Type B pancreatic cell (in vitro differentiated cells): ENCODE measurements around the gene AKIRIN1. TPM values are rescaled to one million over a fixed set of nuclear protein-coding genes. Genes with fewer than 3 reads are reported as not detected.
"Not testable (repeated sequence)": the region's sequence is repeated elsewhere in the genome, so short reads cannot be mapped to it uniquely, and the experiment has no call there.

Experiments used
- DNase-seq: peaks from one replicate; pipeline ENCODE4 v3.0.0; 2021; ENCODE audit warnings: mixed read lengths; ENCODE audit not compliant: unreplicated experiment; ENCODE audit errors: extremely low spot score
- H3K27ac Mint-ChIP-seq: 2 replicates; pipeline ENCODE4 v1.8.0; 2021; ENCODE audit warnings: mild to moderate bottlenecking, mixed read lengths
- H3K27me3 Mint-ChIP-seq: 2 replicates; pipeline ENCODE4 v1.8.0; 2021; ENCODE audit warnings: mixed read lengths
- H3K36me3 Mint-ChIP-seq: 2 replicates; pipeline ENCODE4 v1.8.0; 2021; ENCODE audit warnings: mixed read lengths
- H3K4me1 Mint-ChIP-seq: one replicate; pipeline ENCODE4 v1.8.0; 2021; ENCODE audit warnings: mixed read lengths; ENCODE audit not compliant: unreplicated experiment
- H3K4me3 Mint-ChIP-seq: 2 replicates; pipeline ENCODE4 v1.8.0; 2021; ENCODE audit warnings: mild to moderate bottlenecking, mixed read lengths
- H3K9me3 Mint-ChIP-seq: 2 replicates; pipeline ENCODE4 v1.8.0; 2021; ENCODE audit warnings: mixed read lengths
- total RNA-seq: library from RNA; stranded (reverse); gene quantifications from 2 replicates; pipeline ENCODE4 v1.2.1, GENCODE V29; 2021; ENCODE audit warnings: low replicate concordance
- TF ChIP-seq, protein P1 (sequence below): fragments of 200-600 bp; sonication (generic); conservative IDR thresholded peaks from 2 replicates; pipeline ENCODE4 v1.5.0; 2021; ENCODE audit warnings: antibody characterized with exemption, mild to moderate bottlenecking

The AKIRIN1 gene
- total RNA-seq, 1 donor from 2014 or later = 73.0 TPM

GRCh38 chr1:38973659-38974437 is 17.2 kb upstream of the AKIRIN1 start:
- Mint-ChIP-seq H3K27me3 (no peaks in the 10 kb centered on the region), H3K4me1 (peaks cover 4% of the 10 kb centered on the region), H3K4me3 (no peak overlapping the region), H3K9me3 (no peaks in the 10 kb centered on the region), H3K27ac (no peak overlapping the region), H3K36me3 (no peaks in the 10 kb centered on the region)
- TF ChIP-seq, protein P1, sequence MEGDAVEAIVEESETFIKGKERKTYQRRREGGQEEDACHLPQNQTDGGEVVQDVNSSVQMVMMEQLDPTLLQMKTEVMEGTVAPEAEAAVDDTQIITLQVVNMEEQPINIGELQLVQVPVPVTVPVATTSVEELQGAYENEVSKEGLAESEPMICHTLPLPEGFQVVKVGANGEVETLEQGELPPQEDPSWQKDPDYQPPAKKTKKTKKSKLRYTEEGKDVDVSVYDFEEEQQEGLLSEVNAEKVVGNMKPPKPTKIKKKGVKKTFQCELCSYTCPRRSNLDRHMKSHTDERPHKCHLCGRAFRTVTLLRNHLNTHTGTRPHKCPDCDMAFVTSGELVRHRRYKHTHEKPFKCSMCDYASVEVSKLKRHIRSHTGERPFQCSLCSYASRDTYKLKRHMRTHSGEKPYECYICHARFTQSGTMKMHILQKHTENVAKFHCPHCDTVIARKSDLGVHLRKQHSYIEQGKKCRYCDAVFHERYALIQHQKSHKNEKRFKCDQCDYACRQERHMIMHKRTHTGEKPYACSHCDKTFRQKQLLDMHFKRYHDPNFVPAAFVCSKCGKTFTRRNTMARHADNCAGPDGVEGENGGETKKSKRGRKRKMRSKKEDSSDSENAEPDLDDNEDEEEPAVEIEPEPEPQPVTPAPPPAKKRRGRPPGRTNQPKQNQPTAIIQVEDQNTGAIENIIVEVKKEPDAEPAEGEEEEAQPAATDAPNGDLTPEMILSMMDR = no peak
- no peak for DNase-seq

- H3K9me3 Mint-ChIP-seq = not testable (repeated sequence)
These were observed 13.5 kb upstream of the AKIRIN1 start for GRCh38 chr1:38977399-38978244.

DNA sequence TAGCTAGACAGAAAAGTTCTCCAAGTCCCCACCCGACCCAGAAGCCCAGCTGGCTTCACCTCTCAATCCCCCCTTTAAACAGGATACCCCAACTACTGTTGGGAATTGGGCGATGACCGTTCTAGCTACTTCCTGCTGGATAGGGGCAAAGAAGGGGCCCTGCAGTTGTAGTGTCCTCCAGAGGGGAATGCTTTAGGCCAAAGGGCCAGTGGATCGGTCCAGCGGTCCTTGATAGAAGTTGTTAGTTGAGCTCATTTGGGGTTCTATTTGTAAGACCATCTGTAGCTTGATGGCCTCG is 12.9 kb upstream of the AKIRIN1 start:
- H3K9me3 Mint-ChIP-seq, H3K4me3 Mint-ChIP-seq, DNase-seq, H3K4me1 Mint-ChIP-seq, H3K36me3 Mint-ChIP-seq, H3K27me3 Mint-ChIP-seq, H3K27ac Mint-ChIP-seq: not testable (repeated sequence)

More at GRCh38 chr1:38977399-38978244, 13.5 kb upstream of the AKIRIN1 start:
- not testable (repeated sequence) for DNase-seq, H3K36me3 Mint-ChIP-seq, H3K27ac Mint-ChIP-seq, H3K27me3 Mint-ChIP-seq, H3K4me1 Mint-ChIP-seq, H3K4me3 Mint-ChIP-seq

GRCh38 chr1:38979380-38979779 is 11.7 kb upstream of the AKIRIN1 start:
- H3K27me3 Mint-ChIP-seq, H3K36me3 Mint-ChIP-seq, H3K27ac Mint-ChIP-seq, H3K9me3 Mint-ChIP-seq, DNase-seq, H3K4me1 Mint-ChIP-seq, H3K4me3 Mint-ChIP-seq: not testable (repeated sequence)

- Mint-ChIP-seq H3K9me3 (no peaks in the 10 kb centered on the region), H3K36me3 (peaks cover 13% of the 10 kb centered on the region), H3K27ac (peak overlapping the region; percentile 81), H3K4me1 (peaks cover 25% of the 10 kb centered on the region), H3K27me3 (no peaks in the 10 kb centered on the region), H3K4me3 (peak overlapping the region; percentile 80)
- TF ChIP-seq, protein P1 = no peak
- DNase-seq = no peak
These were observed 1.1 kb upstream of the AKIRIN1 start for GRCh38 chr1:38989979-38990378.

- H3K4me1 Mint-ChIP-seq = peaks cover 28% of the 10 kb centered on the region
These were observed 714 bp upstream of the AKIRIN1 start for GRCh38 chr1:38990386-38990737.

More at GRCh38 chr1:38990386-38990737, 714 bp upstream of the AKIRIN1 start:
- Mint-ChIP-seq H3K27me3 (no peaks in the 10 kb centered on the region), H3K9me3 (no peaks in the 10 kb centered on the region), H3K27ac (peak overlapping the region; percentile 81), H3K4me3 (peak overlapping the region; percentile 80), H3K36me3 (peaks cover 16% of the 10 kb centered on the region)
- DNase-seq = no peak
- TF ChIP-seq, protein P1 = no peak
